Measurements from ENCODE around the gene RYR1. TPM values are rescaled to one million over a fixed set of nuclear protein-coding genes. Genes with fewer than 3 reads are reported as not detected.

Gene RYR1
- total RNA-seq, 4 donors from 2014 or later = 1.5 to 8.8 (median 4.4) TPM

DNA sequence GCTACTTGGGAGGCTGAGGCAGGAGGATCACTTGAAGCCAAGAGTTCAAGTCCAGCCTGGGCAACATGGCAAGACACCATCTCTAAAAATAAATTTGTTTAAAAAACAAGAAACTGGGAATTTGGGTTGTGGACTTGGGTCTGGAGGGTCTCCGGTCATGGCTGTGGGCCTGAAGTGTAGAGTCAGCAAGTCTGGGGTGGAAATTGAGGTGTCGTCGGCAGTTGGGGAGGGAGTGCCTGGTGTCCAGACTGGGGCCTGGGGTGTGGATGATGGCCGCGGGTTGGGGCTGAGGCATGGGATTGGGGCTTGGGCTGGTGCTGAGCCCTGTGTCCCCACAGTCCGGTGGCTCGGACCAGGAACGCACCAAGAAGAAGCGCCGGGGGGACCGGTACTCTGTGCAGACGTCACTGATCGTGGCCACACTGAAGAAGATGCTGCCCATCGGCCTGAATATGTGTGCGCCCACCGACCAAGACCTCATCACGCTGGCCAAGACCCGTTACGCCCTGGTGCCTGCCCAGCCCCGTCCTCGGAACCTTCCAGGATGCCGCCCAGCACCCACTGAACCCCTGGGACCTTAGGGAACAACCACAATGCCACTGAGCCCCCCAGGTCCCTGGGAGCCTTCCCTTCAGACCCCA is 91.6 kb downstream of the RYR1 start:
- TF ChIP-seq, protein P1, sequence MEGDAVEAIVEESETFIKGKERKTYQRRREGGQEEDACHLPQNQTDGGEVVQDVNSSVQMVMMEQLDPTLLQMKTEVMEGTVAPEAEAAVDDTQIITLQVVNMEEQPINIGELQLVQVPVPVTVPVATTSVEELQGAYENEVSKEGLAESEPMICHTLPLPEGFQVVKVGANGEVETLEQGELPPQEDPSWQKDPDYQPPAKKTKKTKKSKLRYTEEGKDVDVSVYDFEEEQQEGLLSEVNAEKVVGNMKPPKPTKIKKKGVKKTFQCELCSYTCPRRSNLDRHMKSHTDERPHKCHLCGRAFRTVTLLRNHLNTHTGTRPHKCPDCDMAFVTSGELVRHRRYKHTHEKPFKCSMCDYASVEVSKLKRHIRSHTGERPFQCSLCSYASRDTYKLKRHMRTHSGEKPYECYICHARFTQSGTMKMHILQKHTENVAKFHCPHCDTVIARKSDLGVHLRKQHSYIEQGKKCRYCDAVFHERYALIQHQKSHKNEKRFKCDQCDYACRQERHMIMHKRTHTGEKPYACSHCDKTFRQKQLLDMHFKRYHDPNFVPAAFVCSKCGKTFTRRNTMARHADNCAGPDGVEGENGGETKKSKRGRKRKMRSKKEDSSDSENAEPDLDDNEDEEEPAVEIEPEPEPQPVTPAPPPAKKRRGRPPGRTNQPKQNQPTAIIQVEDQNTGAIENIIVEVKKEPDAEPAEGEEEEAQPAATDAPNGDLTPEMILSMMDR (IDR thresholded peaks at IDR 0.05; ENCODE audit: low read depth) = no peak

- TF ChIP-seq, protein P1 (IDR thresholded peaks at IDR 0.05; ENCODE audit: low read depth) = no peak
These were observed 92.9 kb downstream of the RYR1 start for GRCh38 chr19:38526430-38526829.

DNA sequence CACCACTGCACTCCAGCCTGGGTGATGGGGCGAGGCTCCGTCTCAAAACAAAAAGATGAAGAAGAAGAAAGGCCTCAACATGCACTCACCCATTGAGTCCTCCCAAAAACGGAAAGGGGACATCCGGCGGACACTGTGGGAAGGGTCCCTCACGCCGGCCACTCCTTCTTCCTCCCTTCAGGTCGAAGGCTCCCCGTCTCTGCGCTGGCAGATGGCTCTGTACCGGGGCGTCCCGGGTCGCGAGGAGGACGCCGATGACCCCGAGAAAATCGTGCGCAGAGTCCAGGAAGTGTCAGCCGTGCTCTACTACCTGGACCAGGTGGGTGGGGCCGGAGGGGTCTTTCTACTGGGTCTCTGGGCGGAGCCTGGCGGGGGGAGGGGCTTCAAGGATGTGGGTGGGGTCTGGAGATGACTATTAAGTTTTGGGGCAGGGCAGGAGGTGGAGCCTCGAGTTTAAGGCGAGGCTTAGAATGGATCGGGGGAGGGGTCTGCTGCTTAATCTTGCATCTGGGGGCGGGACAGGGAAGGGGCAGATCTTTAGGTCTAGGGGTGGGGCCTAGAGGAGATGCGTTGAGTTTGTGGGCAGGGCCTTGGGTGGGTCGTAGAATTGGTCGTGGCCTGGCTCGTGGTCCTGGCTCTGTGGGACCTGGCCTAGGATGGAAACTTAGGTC is 94.1 kb downstream of the RYR1 start:
- TF ChIP-seq, protein P1 (IDR thresholded peaks at IDR 0.05; ENCODE audit: low read depth) = no peak

DNA sequence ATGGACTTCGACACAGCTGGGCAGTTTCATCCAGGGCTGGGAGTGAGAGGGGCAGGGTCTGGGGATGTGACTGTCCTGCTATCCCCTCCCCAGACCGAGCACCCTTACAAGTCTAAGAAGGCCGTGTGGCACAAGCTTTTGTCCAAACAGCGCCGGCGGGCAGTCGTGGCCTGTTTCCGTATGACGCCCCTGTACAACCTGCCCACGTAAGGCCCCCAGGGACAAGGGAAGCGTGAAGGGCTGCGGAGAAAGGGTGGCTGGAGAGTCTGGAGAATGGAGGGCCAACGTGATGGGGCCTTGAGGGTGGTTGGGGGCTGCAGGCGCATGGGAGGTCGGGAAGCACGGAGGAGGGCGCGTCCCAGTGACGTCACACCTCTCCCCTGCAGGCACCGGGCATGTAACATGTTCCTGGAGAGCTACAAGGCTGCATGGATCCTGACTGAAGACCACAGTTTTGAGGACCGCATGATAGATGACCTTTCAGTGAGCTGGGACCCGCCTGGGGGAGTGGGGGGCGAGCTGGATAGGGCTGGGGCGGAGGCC is 94.8 kb downstream of the RYR1 start:
- TF ChIP-seq, protein P1 (IDR thresholded peaks at IDR 0.05; ENCODE audit: low read depth) = no peak

GRCh38 chr19:38528931-38529330 is 95.4 kb downstream of the RYR1 start:
- TF ChIP-seq, protein P1 (IDR thresholded peaks at IDR 0.05; ENCODE audit: low read depth) = no peak

DNA sequence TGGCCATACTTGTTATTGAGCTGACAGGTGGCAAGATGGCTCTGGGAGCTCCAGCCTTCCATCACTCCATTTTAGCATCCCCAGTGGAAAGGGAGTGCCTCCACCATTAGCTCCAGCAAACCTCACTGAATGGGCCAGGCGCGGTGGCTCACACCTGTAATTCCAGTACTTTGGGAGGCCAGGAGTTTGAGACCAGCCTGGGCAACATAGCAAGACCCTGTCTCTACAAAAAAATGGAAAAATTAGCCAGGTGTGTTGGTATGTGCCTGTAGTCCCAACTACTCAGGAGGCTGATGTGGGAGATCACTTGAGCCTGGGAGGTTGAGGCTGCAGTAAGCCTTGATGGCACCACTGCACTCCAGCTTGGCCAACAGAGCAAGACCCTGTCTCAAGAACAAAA is 98.0 kb downstream of the RYR1 start:
- TF ChIP-seq, protein P1 (IDR thresholded peaks at IDR 0.05; ENCODE audit: low read depth) = no peak

DNA sequence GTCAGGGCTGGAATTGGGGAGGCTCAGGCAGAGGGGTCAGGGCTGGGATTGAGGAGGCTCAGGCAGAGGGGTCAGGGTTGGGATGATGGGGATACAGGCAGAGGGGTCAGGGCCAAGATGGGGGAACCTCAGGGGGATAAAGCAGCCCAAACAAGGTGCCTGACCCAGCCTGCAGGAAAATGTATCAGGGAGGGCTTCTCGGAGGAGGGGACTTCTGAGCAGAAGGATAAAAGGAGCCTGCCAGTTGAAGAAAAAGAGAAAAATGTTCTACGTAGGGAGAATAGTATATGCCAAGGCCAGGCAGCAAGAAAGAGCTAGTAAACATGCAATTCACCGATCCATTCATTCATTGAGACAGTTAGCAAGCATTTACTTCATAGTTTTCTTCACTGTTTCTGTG is 99.4 kb downstream of the RYR1 start:
- TF ChIP-seq, protein P1 (IDR thresholded peaks at IDR 0.05; ENCODE audit: low read depth) = no peak
